HG03139 (cell line): ENCODE data around the gene CNTNAP2.

Source experiments
- ATAC-seq: cut with Tn5 transposase; IDR thresholded peaks from one replicate; pipeline ENCODE4 v1.9.1; 2021; ENCODE audit not compliant: unreplicated experiment

CNTNAP2 gene

DNA sequence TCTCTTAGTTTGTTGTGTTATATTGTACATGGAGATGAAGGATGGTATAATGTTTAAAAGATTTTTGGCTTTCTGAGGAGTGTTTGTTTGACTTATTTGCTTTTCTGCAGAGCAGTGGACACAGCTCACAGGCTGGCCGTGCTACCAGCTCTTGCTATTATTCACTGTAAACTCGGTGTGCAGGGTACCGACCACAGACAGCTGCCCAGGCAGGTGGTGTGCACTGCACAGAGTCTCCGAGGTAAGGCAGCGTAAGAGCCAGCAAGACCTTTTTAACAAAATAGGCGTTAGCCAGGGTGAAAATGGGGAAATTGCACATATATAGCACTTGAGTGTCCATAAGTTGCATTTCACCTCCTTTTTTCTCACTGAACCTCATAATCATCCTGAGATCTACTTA, 438.0 kb downstream of the CNTNAP2 start:
- no peak for ATAC-seq

- ATAC-seq: no peak
Measured at GRCh38 chr7:146557971-146558469, 441.4 kb downstream of the CNTNAP2 start.

DNA sequence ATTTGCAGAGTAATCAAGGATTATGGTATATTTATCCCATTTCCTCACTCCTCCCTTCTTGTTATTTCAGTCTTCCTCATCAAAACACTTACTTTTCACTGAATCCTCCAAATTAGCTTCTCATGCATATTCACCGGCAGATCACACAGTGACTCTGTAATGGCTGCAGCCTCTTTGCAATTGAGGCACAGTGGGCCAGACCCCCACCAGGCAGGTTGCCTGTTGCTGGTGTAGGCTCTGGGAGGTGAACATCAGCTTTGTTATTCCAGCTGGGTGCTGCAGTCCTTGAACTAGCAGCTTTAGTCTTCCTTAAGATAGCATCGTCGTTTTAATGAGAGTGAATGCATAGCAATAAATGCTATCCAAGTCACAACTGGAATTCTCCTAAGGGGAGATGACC, 449.3 kb downstream of the CNTNAP2 start:
- no peak for ATAC-seq

DNA sequence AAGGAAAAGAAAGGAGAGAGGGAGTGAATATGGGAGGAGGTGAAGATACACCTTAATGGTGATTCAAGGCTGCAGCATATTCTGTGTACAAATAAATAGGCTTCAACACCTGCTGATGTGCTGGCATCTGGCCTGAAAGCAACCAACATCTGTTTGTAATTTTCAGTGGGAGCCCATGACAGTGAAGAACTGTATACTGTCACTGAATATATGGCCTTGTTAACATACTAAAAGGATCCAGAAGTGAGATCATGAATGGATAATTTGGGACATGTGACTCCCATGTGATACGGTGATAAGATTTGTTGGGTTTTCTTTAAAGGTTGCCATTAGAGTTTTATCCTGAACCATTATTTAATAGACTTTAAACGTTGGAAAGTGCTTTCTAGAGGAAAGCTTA, 459.3 kb downstream of the CNTNAP2 start:
- ATAC-seq: no peak

DNA sequence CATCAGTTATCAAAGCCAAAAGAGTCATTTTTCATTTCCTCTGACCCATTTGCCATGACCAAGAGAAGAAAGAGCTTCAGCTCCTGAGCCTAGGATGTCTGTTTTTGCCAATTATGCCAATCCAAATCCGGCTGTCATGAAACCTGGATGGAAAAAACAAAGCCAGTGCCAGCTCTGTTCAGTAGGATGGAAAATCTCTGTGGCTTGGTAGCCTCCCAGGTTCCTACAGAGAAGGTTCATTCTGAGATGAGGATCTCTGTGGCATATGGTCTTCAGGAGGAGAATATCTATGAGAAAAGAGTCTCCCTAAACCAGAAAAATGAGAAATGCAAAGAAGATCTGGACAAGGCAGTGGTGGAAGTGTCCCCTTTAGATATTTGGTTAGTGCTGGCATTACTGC, 475.4 kb downstream of the CNTNAP2 start:
- no peak for ATAC-seq

DNA sequence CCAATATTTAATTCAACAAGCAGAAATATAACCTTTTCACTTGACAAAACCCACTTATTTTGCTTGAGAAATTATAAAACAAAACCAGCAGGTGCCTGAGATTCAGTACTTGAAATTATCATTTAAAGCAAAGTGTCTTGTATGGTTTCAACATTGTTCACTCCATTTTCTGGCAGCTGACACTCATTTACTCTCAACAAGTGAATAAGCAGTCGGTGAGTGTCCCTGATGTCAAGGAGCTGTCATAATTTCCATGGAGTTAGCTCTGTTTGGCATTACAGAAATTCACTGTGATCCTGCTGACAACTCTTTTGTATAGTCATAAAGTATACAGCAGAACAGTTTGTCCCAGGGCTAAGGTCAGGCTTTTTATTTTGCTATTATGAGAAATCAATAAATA, 490.0 kb downstream of the CNTNAP2 start:
- ATAC-seq: no peak

DNA sequence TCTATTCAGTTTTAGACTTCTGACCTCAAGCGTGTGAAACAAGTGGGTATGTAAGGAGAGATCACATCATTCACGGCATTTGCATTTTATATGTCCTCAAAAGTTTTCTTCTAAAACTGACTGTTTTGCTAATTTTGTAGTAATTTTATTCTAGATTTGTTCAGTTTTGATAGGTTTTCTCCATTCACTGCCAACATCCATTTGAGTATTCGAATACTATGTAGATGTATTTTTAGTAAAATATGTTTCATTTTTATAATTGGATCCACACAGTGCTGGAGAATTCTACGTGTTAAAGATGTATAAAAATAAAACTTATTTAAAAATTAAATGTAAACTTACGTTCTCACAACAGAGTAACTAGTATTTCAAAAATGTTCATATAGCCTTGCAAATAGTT, 503.0 kb downstream of the CNTNAP2 start:
- ATAC-seq: no peak

DNA sequence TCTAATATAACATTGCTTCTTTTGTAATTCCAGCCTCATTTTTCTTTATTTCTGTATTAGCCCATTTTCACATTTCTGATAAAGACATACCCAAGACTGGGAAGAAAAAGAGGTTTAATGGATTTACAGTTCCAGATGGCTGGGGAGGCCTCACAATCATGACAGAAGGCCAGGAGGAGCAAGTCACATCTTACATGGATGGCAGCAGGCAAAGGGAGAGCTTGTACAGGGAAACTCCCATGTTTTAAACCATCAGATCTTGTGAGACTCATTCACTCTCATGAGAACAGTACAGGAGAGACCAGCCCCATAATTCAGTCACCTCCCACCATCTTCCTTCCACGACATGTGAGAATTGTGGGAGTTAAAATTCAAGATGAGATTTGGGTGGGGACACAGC, 510.3 kb downstream of the CNTNAP2 start:
- no peak for ATAC-seq

DNA sequence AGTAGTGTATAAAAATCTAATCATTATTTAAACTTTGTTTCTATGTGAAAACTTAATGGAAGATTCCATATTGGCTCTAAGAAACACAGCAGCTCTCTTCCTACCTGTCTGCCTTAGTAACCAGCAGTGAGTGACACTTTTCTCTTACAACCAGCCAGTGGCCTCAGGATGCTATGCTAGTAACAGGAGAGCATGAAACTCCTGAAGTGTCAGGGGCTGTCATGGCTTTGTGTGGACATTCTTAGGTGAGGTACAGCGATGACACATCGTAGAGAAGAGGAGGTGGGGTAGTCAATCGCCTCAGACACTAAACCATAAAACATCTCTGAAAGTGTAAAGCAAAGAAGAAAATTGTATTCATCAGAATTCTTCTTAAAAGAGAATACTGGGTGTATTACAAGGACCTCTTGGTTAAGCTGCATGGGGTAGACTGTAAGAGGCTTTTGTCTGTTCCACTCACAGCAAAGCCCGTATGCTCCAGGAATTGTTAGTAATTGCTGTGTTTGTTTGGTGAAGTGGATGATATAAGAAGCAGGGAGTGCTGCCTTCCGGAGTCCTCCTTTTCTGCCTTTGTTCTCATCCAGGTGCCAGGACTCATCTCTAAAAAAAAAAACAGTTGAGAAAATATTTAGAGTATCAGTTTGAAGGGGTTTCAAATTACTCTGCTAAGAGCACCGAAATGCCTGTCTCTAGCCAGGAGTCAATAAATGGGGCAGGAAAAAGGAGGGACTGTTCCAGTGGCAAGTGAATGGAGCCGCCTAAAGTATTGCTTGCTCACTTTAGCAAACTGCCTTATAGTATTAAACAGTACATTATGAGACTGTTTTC, 518.8 kb downstream of the CNTNAP2 start:
- ATAC-seq: no peak

DNA sequence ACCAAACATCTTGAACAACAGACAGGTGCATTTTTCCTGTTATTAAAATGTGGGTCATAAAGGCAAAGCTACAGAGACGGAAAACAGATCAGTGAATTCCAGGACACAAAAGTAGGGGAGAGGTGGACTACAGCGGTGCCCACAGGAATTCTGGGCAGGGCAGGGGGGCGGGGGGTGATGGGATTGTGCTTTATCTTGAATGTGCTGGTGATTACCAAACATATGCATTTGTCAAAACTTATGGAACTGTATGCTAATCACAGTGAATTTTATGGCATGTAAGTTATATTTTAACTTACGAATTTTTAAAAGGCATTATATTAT, 519.4 kb downstream of the CNTNAP2 start:
- ATAC-seq: no peak

DNA sequence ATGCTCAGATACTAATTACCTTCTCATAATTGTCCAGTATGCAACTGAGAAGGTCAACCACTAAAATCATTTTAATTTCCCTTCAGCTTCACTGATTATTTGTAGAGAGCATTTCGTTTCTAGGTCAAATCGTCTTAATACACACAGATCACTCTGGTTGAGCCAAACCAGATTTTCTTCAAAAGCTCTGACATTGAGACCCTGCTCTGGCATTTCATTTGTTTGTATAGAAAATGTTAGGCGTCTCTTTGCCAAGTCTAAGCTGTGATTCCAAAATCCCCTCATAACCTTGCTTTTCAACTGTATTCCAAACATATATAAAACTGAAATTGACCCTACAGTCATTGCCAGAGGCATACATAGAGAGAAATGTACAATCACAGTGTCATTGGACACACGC, 520.0 kb downstream of the CNTNAP2 start:
- no peak for ATAC-seq

DNA sequence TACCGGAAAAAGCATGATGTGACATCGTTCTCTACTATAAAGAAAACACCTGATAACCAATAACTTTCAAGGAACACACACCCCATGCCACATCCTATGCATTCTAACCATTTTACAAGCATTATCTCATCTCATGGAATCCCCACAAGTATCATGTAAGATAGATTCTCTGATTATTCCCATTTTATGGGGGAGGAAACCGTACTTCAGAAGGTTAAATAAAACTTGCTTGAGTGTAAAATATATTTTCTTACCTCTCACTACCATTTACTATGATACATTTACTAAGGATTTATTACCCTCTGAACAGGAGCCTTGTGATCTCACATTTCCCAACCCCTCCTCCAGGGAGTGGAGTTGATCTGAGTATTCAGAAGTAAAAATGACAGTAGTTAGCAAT, 522.7 kb downstream of the CNTNAP2 start:
- no peak for ATAC-seq

DNA sequence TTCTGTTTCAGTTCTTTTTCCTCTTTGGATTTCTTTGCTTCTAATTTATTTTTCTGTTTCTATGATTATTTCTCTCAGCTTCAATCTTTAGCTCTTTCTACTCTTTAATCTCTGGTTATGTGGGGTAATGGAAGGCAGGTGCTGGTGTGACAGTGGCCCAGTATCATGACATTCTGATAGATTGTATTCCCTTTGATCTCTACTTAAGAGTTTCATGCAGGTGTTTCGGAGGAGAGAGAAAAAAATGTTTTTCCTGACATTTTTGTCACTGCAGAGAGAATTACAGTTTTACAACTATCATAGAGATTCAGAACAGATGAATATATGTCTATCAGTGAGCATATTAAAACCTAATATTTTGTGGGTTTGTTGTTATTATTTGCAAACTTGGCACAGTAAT, 524.9 kb downstream of the CNTNAP2 start:
- ATAC-seq: no peak

DNA sequence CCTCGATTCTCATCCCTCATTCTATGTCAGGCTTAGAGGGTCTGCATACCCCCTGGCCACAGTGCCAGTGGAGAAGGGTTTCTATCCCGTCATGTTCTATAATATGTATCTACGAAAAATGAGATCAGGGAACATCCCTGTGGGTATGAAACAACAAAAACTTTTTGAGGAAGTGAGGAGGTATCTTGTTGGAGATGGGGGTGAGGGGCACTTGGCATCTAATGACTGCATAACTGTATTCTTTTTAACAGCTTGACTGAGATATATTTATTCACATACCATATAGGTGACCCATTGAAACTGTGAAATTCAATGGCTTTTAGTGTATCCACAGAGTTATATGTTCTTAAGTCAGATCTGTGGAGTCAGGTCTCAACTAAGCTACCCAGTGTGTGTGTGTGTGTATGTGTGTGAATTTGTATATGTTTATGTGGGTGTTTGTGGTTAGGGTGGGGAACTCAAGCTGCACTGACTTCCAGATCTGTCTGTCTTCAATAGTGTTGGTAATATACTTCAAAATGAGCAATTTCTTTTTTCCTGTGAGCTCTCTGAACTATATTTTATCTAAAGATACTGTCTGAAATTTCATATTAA, 528.9 kb downstream of the CNTNAP2 start:
- ATAC-seq: no peak

DNA sequence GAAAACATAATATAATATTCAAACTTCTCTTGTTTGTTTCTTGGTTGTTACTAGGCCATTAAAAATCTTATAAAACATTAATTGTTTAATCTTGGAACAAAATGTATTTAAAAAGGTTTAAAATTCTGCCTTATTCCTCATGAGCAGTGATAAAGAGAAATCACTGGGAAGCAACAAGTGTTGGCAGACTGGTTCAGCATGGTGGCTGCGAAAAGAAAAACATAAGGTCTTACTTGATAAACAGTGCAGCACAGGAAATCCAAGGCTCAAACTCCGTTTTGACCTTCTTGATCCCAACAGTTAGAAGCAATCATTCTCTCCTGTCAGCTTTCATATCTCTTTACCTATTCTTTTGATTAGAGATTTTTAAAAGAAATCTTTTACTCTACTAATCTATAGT, 530.8 kb downstream of the CNTNAP2 start:
- no peak for ATAC-seq

GRCh38 chr7:146652176-146652575, 535.6 kb downstream of the CNTNAP2 start:
- ATAC-seq: no peak

DNA sequence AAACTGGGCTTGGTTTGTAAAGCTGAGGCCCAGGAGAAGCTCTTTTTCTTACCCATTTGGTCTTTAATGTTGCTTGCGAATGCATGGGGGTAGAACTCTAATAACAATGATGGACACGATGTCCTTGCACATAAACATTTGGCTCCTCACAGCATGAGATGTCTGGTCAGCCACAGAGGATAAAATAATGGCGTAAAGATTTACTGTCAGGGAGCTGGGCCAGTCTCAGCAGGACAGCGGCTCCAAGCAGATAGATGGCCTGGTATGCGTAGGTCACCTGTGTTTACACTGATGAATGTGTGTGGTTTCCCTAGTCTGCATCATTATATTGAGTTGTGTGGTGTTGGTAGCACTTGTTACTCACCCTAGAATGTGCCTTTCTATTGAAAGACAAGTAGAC, 537.4 kb downstream of the CNTNAP2 start:
- no peak for ATAC-seq

- ATAC-seq: no peak
Measured at GRCh38 chr7:146655928-146656797, 539.6 kb downstream of the CNTNAP2 start.

- ATAC-seq: no peak
Measured at GRCh38 chr7:146656988-146657387, 540.4 kb downstream of the CNTNAP2 start.

DNA sequence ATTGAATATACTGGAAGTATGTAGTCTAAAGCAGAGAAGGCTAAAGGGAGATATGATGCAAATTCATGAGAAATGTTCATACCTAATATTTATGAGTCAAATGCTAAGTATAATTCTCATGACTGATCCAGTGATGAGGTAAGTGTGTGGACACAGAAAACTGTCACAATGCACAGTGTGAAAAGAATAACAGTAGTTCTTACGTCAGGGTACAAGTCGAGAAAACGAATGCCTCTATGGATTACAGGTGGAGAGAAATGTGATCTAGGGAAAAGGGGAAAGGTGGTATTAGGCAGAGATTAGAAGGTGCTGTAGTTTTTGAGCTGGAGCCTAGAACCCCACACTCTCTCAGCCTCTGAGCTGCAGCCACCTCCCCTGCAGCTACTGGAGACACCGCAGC, 542.0 kb downstream of the CNTNAP2 start:
- no peak for ATAC-seq

GRCh38 chr7:146659732-146660131, 543.1 kb downstream of the CNTNAP2 start:
- ATAC-seq: no peak

GRCh38 chr7:146660839-146661238, 544.2 kb downstream of the CNTNAP2 start:
- no peak for ATAC-seq
